A673 (cell line): Measurements from ENCODE around the gene MGMT.

Experiments
- CTCF ChIP-seq: fragments of 300-800, 200-600 bp; sonication (generic); conservative IDR thresholded peaks from 2 replicates; pipeline ENCODE4 v1.5.1; 2017; ENCODE audit warnings: low read depth, mild to moderate bottlenecking, antibody characterized with exemption, low read length, moderate library complexity, mixed read lengths
- EZH2 ChIP-seq: fragments of 200-600 bp; sonication (generic); IDR thresholded peaks from 2 replicates; pipeline ENCODE4 v1.6.1; 2017; ENCODE audit warnings: borderline replicate concordance, low read depth, mild to moderate bottlenecking, mixed read lengths, antibody characterized with exemption, low read length; ENCODE audit not compliant: poor library complexity, severe bottlenecking

GRCh38 chr10:129447486-129447885, 19.6 kb upstream of the MGMT start:
- no peak for TF ChIP-seq CTCF
- TF ChIP-seq EZH2 = no peak
